Stimulated activated naive B cell treated with anti-CD40 and anti-IgM and Interleukin-4, amounts not matched to agents 10 μg/mL and 1 μg/mL and 100 μg/mL, for 72 hours (primary cell): ENCODE measurements around the gene CTSL.

ENCODE experiments used
- ATAC-seq, 2 donors: fragments of 150-1000 bp; cut with Tn5 transposase; replicated peaks; 2 replicates each; pipeline ENCODE4 v1.10.0; 2021; ENCODE audit warnings: moderate library complexity in 1 of 2
- DNase-seq: peaks from one replicate; pipeline ENCODE4 v3.0.0; 2021
- H3K27ac Mint-ChIP-seq: one replicate; pipeline ENCODE4 v1.8.0; 2022; ENCODE audit warnings: mild to moderate bottlenecking, mixed read lengths
- H3K27me3 Mint-ChIP-seq, 2 donors: one replicate each; pipeline ENCODE4 v1.8.0; 2022; ENCODE audit warnings: mixed read lengths in 2 of 2
- H3K36me3 Mint-ChIP-seq, 2 donors: one replicate each; pipeline ENCODE4 v1.8.0; 2022; ENCODE audit warnings: mixed read lengths in 2 of 2, mild to moderate bottlenecking in 1 of 2
- H3K4me1 Mint-ChIP-seq, 2 donors: one replicate each; pipeline ENCODE4 v1.8.0; 2022; ENCODE audit warnings: mixed read lengths in 2 of 2, mild to moderate bottlenecking in 1 of 2
- H3K4me3 Mint-ChIP-seq, 2 donors: one replicate each; pipeline ENCODE4 v1.8.0; 2022; ENCODE audit warnings: mild to moderate bottlenecking in 2 of 2, mixed read lengths in 2 of 2, moderate library complexity in 1 of 2
- H3K9me3 Mint-ChIP-seq, 2 donors: one replicate each; pipeline ENCODE4 v1.8.0; 2022; ENCODE audit warnings: mixed read lengths in 2 of 2, mild to moderate bottlenecking in 1 of 2

The CTSL gene

DNA sequence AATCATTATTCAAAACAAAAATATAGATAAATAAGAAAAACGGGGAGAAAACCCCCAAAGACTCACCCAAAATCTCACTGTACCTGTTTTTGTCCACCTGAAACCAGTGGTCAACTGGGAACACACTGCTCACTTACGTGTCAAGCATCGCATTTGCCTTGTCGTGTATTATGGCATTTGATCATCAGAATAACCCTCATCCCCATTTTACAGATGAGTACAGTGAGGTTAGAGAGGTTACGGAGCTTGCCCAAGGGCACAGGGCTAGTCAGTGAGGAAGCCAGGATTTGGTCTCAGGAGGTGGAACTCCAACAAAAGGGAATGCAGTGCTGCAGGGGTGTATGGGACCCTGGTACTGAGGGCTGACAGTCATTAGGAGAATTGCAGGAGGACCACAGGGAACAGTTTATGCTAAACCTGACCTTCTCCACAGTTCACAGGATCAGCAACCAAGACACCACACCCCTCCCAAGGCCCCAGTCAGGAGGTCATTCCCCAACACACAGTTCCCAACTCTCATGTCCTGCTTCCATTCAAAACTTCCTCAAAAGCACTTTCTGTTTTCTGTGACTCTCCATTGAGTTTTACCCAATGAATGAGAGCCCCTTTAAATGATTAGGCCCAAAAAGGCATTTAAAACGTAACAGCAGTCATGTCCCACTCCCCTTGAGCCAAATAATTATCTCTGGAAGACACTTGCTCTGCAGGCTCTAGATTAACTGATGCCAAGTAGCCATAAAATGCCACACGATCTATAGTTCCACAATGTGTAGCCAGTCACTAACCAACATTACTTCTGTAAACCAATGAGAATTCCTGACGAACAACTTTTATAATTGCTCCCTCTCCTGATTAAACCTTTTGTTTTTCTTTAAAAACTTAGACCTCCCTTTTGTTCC is 50.8 kb downstream of the CTSL start:
- Mint-ChIP-seq H3K27ac (no peak overlapping the region), H3K27me3 (peaks cover under 1 to 12% of the 10 kb centered on the region in 2 donors), H3K36me3 (no peaks in the 10 kb centered on the region), H3K9me3 (no peaks in the 10 kb centered on the region), H3K4me3 (no peak overlapping the region), H3K4me1 (no peaks in the 10 kb centered on the region)
- ATAC-seq (no peak), DNase-seq (no peak)

DNA sequence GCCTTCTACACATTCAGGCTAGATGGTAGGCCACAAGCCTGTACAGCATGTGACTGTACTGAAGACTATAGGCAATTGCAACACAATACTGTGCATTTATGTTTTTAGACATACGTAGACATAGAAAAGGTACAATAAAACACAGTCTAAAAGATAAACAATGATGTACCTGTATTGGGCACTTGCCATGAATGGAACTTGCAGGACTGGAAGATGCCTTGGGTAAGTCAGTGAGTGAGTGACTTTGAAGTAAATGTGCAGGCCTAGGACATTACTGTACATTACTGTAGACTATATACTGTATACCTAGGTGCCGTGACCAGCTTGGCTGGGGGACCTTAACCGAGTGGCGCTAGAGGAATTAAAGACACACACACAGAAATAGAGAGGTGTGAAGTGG is 53.1 kb downstream of the CTSL start:
- Mint-ChIP-seq H3K4me3 (no peak overlapping the region), H3K4me1 (no peaks in the 10 kb centered on the region), H3K27me3 (peaks cover 0 to 9% of the 10 kb centered on the region in 2 donors), H3K27ac (no peak overlapping the region), H3K36me3 (no peaks in the 10 kb centered on the region), H3K9me3 (no peaks in the 10 kb centered on the region)
- ATAC-seq (no peak), DNase-seq (no peak)
